GM12892 (cell line): ENCODE data around the gene DYNLT1.

Experiments used
- POLR2A ChIP-seq: IDR thresholded peaks from 2 replicates; pipeline ENCODE4 v1.6.1; 2011; ENCODE audit warnings: low read depth, low read length, control low read depth
- POLR2AphosphoS5 ChIP-seq: IDR thresholded peaks from 2 replicates; pipeline ENCODE4 v1.6.1; 2011; ENCODE audit warnings: low read depth, low read length, control low read depth
- TAF1 ChIP-seq: IDR thresholded peaks from 2 replicates; pipeline ENCODE4 v1.6.1; 2011; ENCODE audit warnings: low read depth, mild to moderate bottlenecking, control low read depth, low read length, borderline replicate concordance

GRCh38 chr6:158631678-158632537, 12.6 kb downstream of the DYNLT1 start:
- TF ChIP-seq POLR2A (no peak), POLR2AphosphoS5 (no peak), TAF1 (no peak)
